Measurements from ENCODE around the gene APOL1.

GRCh38 chr22:36303115-36303467 is 50.2 kb downstream of the APOL1 start:
- TF ChIP-seq CTCF (conservative IDR thresholded peaks at IDR 0.05), result no peak
- TF ChIP-seq ZFX (IDR thresholded peaks at IDR 0.05), result no peak
